HK-2 (cell line): Measurements from ENCODE around the gene ACADS.

Experiments used
- DNase-seq: peaks from one replicate; pipeline ENCODE4 v3.0.0-alpha.2; 2018; ENCODE audit not compliant: unreplicated experiment

The ACADS gene

DNA sequence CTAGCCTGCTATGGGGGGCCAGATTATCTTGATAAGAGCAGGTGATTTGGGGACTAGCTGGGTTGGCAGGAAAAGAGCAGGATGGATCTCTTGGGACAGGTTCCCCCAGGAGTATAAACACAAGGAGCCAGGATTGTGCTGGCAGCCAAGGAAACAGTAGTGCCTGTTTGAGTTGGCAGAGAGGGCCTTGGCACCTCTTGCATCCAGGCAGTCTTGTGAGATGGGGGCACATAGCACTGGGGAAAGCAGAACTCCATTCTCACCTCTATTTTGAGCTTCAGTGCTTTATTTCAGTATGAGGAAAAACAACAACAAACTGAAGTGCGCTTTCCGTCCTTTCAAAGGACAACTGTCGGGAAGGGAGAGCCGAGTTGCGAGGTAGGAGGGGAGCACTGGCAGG is 24.7 kb upstream of the ACADS start:
- DNase-seq, result no peak

DNA sequence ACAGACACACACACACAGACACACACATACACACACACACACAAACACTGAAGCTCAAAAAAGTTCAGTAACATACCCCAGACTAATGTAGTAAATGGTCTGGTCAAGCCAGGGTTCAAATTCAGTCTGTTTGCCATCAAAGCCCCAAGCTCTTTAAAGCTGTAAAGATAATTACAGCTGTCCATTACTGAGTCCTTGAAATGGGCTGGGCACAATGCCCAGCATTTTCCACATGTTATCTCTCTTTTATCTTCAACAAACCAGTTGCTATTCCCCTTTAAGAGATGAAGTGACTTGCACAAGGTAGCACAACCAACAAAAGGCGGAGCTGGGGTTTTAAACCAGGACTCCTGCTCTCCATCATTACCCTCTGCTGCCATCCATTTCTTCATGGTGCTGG is 23.0 kb upstream of the ACADS start:
- DNase-seq, result no peak

DNA sequence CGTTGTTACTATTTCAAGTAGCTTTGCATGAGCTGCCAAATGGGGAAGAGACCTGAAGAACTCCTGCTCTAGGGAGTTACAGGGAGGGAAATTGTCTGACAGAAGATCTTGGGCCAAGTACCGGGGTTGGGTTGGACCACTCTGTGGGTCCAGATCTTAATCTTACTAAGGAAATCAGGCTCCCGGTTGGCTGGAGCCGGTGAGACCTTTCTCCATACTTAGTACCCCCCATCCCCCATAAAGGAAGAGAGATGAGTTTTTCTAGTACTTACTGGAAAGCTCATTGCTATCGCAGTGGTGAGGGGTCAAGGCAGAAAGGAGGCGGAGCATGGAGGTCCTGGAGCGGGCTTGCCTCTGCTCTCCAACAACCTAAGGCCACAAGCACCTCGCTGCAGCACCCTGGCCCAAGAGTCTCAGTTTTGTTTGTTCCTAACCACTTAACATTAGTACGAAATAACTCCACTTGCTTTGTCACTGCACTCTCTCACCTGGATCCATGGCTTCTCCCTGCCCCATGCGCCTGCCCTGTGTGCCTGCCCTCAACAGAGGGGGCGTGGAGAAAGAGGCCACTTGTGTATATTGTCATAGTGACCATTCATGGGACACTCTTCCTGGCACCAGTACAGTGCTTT is 22.2 kb upstream of the ACADS start:
- DNase-seq, result no peak

DNA sequence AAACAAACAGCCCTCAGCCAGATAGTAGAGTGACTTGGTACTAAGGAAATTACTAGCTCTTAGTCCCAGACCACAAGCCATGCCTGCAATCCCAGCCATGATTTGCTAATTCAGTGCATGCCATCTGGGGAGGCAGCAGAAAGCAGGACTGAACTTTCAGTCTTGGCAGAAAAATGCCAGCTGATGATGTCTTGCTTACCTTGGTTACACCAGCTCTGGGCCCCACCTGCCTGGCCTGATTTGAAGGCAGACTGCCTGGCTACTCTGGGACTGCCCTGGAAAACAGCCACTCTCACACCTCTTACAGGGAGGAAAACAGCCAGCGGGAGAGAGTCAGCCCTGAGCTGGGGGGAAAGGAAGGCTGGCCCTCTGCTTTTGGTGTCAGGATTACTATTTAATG is 20.0 kb upstream of the ACADS start:
- DNase-seq, result no peak

DNA sequence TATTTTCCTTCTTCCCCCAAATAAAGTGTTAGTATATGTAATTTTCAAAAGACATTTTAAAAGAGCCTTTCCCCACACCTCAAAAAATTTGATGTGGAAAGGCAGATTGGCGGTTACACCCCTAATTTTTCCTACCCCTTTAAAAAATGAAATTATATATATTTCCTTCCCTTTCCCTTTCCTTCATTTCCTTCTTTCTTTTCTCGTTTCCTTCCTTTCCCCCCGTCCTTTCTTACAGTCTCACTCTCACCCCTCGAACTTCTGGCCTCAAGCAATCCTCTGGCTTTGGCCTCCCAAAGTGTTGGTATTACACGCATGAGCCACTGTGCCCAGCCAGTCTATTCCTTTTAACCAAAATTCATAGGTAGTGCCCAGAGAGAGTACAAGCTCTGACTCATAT is 19.6 kb upstream of the ACADS start:
- no peak for DNase-seq

DNA sequence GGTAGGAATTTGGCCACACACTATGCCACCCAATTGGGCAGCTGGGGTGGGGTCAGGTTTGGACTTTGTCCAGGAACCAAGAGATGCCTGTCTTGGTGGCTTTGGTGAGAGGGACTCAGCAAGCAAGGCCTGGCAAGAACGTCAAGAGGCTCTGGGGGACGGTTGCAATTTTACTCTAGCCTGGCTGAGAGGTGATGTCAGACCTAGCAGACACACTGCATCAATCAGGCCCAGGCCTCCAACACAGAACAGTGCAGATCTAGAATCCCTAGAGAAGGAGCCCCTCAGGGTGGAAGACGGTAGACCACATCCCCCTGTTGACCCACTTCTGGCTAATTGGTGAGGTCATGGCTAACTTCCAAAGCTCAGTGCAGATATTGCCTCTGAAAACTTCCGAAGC is 17.0 kb upstream of the ACADS start:
- no peak for DNase-seq

DNA sequence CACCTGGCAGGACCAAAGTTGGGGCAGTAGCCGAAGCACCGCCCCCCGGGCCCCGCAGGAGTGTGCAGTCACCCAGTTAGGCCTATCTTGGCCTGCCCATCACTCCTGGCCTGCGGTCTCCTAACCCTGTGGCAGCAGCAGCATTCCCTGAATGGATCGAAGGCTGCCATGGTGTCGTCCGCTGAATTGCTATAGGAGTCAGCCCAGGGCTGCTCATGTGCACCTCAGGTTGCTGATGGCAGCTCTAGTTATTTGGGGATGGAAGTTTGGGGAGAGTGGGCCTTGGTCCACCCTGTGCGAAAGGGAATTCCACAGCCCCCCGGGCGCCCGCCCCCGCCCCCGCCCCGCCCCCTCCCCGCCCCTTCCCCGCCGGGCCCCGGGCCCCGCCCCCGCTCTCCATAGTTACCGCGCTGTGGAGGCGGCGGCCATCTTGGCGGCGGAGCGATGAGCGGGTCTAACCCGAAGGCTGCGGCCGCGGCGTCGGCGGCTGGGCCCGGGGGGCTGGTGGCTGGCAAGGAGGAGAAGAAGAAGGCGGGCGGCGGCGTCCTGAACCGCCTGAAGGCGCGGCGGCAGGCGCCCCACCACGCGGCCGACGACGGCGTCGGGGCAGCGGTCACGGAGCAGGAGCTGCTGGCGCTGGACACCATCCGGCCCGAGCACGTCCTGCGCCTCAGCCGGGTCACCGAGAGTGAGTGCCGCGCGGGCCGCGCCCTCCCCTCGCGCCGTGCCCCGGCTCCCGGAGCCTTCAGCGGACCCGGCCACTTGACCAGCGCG is 15.4 kb upstream of the ACADS start, which contains the start of gene UNC119B:
Gene UNC119B, plus strand, starts transcription at position 428 of the 774 bp plus-strand sequence. Its CDS starts 17 bp downstream, at position 445.
- peak; percentile 75 for DNase-seq

DNA sequence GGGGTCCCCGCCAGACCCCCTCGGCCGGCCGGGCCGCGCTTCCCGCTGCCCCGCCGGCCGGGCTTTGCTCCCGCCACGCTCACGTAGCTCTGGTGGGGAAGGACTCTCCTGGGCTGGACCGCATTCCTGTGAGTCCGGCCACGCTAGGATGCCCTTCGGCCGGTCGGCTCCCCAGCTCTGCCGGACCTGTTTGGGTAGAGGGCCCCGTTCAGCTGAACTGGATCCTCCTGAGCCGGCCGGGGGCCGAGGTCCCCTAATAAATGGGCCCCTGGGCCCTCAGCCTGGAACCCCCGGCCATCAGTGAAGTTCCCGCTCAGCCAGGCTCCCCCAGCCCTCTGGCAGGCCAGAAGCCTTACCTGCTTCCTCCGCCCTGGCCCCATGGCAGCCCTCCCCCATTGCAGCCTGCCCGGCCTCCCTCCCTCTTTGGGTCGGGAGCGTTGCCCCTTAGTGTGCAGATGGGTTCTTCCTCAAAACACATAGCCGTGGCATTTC is 14.8 kb upstream of the ACADS start:
- peak; percentile 42 for DNase-seq

DNA sequence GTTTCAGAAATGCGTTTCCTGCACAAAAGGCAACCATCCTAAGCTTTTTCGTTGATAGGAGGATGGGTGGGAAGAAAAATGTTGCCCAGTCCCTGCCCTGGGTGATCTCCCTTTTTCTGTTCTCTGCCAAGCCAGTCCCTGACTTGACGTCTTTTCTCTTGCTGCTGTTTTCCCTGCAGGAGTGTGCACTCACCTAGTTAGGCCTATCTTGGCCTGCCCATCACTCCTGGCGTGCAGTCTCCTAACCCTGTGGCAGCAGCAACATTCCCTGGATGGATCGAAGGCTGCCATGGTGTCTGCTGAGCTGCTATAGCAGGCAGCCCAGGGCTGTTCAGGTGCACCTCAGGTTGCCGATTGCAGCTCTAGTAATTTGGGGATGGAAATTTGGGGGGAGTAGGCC is 14.2 kb upstream of the ACADS start:
- no peak for DNase-seq

DNA sequence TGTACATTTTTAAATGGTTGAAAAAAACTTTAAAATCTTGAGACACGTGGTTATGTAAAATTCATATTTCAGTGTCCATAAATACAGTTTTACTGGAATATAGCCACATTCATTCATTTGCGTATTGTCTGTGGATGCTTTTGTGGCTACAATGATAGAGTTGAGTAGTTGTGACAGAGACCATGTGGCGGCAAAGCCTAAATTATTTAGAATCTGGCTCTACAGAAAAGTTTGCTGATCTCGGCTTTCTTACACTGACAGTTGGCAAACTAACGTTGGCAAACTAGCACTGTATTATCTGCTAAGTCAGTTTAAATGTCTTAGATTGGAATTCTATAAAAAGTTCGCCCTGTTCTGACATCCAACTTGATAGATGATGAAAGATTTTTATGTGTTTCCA is 13.0 kb upstream of the ACADS start:
- DNase-seq, result no peak

DNA sequence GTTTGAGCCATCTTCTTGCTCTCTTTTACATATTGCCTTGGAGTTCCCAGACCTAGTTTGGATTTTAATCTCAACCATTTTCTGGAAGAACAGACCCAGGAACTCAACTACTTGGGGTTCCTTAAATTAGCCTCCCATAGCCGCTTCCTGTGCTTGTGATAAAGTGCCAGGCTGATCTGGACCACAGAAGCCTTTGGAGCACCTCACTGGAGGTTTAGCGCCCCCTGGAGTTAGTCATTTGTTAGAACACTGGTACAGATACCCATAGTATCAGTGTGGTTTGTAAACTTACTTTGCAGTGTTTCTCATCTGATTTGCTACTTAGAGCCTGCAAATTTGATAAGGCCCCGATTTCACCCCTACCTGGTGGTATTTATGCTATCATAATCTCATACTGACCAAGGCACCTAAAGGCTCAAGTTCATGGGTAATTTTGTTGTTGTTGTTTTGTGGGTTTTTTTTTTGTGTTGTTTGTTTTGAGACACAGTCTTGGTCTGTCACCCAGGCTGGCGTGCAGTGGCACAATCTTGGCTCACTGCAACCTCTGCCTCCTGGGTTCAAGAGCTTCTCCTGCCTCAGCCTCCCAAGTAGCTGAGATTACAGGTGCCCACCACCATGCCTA is 11.7 kb upstream of the ACADS start:
- peak; percentile 62 for DNase-seq

DNA sequence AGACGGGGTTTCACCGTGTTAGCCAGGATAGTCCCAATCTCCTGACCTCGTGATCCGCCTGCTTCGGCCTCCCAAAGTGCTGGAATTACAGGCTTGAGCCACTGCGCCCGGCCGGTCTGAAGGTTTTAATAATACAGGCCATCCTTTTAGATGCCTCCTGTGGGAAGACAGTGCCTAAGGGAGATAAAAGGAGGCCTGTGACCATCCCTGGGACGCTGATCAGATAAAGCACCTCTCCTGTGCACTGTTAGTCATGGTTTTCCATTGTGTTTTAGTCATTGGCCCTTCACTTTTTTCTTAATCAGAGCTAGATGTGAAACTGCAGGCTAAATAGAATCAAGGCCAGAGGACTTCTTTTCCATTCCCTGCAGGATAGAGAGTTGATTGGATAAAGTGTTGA is 7.6 kb upstream of the ACADS start:
- no peak for DNase-seq

DNA sequence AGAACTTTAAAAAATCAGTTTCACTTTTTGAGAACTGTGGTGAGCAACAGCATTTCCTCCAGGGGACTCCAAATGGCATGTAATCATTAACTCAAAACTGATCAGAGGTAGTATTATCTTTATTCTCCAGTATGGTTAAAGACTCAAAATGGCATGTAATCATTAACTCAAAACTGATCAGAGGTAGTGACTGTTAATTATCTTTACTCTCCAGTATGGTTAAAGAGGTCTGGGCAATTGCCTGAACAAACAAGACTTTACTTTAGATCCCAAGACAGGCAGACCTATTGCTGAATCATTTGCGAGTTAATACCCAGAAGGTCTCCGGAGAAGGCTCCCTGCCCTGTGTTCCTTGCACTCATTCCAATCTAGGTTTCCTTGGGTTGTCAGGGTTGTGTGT is 6.6 kb upstream of the ACADS start:
- DNase-seq, result no peak

DNA sequence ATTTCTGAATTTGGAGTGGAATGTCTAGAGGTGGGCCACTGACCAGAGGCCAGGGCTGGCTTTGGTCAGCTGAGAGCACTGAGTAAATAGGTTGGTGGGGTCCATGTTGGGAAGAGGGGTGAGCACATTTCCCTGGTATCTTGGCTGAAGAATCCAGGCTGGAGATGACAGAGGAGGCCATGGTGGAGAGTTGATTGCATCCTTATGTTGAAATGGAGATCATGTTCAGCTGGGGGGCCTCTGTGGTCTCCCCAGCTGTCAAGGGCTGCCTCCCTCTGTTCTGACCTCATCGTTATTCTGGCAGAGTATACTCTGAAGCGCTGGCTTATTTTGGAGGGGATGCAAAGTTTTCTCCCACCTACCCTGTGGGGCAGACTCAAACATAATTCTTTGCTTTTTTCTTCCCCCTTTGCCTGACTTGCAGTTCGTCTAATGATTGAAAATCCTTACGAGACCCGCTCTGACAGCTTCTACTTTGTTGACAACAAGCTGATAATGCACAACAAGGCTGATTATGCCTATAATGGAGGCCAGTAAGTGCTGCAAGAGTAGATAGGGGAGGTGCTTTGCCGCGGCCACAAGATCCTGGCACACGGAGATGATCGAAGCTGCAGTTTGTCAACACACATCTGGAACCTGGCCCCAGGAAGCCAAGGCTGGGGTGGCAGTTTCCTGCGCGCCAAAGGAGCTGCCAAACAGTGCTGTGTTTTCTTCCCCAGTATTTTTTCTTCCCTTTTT is 6.0 kb upstream of the ACADS start:
- no peak for DNase-seq

DNA sequence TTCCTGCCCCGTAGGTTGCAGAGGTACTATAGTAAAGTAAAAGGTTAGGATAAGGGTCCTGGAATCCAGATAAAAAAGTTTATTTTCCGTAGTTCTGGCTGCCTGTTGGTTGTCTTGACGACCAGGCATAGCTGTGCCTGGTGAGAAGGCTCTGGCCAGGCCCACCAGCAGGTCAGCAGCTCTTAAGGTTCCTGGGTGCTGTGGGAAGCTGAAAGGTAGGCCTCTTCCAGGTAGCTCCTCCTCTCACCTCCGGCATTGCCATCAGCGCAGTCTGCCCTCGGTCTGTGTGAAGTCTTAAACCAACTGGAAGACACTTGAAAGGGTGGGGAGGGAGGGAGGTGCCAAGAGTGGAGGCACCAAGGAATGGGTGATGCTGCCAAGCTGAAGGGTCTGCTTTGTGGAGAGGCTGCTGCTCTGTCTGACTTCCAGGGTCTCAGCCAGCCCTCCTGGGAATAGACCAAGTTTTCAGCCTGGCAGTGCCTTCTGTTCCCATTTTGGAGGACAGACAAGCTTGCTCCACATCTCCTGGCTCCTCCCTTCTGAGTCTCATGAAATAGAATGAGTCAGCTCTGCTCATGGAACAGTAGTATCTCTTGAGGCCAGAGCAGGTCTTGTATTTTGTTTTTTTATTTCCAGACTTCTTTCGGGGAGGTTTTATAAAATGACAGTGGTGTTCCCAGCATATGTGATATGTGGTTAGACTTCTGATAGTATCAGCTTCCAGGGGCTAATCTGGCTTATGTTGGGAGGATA is 5.2 kb upstream of the ACADS start:
- no peak for DNase-seq

DNA sequence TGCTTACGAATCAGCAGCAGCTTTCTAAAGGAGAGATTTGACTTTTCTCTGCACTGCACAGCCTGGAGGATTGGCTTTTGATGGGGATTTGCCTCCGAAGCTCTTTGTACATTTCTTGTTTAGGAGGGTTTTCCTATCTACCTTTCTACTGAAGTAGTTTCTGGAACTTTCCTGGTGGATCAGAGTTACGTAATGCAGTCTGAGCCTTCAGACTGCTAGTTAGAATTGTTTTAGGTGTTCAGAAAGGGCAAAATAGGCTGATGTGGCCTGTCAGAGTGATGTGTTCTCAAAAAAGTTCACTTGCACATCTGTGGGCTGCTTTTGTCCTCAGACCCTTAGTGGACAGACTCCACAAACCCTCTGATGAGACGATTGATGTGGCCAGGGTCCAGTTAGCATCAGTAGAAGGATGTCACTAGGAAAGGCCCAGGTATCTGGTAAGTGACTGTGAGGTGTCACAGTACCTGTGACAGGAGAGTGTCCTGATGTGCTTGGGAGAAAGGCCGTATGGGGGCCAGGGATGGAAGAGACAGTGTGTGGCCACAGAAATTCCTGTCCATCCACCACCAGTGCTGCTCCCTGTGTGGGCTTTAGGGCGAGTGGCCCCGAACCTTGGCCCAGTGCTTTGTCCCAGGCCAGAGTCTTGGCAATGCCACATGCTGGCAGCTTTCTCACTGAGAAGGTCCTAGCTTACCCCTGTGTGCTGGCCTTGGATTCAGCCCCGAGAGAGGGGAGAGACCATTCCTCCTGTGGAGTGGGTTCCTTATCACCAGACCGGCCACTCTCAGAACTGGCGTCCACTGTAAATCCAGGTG is 4.4 kb upstream of the ACADS start:
- no peak for DNase-seq

DNA sequence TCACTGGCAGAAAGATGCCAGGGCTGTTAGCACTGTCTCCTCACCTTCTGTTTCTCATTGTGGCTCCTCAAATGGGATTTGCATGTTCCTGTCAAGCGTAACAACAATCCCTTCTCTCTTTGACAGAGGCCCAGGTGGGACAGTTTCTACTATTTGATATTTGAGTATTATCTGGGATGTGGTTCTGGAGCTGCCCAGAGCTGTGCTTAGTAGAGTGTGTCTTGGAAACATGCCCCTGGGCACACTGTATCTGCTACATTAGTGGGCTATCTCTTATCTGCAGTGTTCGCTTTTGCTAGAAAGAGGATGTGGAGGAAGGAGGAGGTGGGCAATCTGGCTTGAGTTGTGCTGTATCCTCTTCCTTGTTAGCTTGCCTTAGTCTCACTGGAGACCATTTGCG is 3.8 kb upstream of the ACADS start:
- no peak for DNase-seq

DNA sequence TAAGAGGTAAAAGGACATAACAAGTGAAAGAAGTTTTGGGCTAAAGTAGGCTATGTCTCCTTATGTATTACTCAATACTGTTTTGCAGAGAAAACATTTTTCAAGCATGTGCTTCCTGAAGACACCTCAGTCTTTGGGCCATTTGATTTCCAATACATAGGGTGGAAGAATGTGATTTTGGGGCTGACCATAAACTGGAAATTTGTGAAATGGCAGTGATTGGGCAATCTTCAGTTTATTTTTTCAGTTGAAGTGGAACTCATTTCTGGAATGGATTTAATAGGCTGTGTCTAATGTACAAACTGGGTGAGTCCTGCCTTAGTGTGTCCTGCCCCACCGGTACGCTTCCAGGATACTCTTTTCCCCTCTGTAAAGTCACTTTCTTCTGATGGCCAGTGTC is 2.8 kb upstream of the ACADS start:
- DNase-seq, result no peak

DNA sequence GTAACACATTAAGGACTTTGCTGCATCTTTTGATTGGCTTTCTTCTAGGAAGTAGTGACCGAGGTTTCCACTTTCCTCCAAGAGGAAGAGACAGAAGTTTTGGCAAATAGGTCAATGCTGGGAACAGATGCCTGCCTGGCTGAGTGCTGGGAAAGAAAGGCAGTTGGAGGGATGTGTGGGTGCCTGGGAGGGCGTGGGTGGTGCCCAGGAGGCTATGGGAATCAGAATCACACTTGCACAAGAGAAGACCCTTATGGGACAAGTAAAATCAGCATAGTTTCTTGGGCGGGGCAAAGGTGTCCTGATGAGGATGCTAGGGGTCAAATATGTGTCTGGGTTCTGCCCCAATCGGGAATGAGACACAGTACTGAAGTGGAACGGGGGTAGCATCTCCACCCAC is 906 bp upstream of the ACADS start:
- no peak for DNase-seq

DNA sequence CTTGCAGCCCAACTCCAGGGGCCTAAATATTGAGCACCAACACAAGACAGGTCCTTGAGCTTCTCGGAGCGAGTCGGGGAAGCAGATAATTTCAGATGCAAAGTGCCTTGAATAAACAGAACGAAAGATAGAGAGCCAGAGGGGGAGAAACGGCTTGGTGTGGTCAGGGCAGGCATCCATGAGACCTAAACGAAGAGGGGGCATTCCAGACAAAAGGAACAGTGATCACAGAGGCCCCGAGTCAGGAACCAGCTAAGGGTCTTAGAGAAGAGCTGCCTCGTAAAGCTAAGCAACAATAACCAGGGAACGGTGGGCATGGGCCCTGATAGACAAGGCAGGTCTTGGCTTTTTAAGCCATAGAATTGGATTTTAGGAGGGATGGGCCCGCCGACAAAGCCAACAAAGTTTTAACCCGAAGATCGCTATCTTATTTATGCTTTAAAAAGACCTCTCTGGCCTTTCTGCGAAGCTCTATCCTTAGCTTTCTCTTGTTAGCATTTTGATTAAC is 421 bp upstream of the ACADS start:
- DNase-seq, result peak; percentile 14

DNA sequence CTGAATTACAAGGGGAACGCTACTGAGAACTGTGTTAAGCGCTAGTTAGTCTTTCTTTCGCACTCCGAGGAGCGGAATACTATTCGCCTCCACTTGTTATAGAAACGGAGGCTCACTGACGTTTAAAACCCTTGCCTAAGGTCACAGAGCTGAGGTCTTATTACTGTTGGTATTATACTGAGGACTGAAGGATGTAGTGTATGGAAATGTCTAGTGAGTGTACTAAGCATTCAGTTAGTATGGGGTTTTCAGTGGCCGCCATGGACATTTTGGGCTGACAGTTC is 826 bp downstream of the ACADS start:
- DNase-seq, result no peak
